NK-92 treated with Interleukin-12 subunit alpha and Interleukin-12 subunit beta, amount 100 ng/mL, for 24 hours (cell line): ENCODE results near the gene CTIF.
"Not testable (repeated sequence)": the region's sequence is repeated elsewhere in the genome, so short reads cannot be mapped to it uniquely, and the experiment has no call there.

Experiments used
- DNase-seq: peaks from one replicate; lab custom pipeline; 2025; lab: John Stamatoyannopoulos, UW

Gene CTIF

DNA sequence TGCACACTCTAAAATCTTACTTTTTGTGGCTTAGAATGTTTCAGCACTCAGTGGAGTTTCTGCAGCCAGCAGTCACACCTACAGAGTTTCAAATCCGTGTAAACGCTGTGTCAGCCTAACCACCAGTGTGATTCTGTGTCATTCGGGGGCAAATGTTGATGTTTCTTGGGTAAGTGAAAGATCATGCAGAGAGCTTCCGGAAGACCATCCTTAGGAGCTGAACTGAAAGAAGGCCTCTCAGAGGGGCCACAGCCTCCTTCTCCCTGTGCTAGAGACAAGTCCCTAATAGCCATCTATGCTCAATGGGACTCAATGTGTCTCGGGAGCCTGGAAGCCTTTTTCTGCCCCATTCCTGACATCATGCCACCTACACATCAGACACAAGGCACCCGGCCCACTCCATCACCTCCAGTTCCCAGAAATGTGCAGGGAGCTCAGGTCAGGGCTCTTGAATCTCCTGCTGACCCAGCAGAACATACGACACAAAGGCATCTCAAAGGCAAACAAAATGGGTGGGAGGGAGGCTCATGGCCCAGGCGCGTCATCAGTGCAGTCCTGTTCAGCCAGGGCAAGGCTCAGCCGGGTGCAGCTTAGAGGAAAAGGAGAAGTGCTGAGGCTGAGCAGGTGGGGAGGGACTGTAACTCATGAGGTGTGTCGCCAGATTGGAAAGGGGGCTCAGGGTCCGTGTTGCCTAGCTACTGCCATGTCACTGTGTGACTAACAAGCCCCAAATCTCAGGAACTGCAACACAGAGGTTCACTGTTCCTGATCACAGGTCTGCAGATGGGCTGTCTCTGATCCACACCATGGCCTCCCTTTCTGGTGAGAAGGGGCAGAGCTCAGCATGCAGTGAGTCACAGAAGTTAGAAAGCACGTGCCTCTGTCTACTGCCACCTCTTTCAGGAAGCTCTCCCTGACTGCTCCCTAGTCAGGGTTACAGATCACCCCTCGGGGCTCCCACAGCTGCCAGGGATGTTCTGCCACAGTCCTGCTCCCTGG lies 329.9 kb downstream of the CTIF start:
- DNase-seq = peak; percentile 66

DNA sequence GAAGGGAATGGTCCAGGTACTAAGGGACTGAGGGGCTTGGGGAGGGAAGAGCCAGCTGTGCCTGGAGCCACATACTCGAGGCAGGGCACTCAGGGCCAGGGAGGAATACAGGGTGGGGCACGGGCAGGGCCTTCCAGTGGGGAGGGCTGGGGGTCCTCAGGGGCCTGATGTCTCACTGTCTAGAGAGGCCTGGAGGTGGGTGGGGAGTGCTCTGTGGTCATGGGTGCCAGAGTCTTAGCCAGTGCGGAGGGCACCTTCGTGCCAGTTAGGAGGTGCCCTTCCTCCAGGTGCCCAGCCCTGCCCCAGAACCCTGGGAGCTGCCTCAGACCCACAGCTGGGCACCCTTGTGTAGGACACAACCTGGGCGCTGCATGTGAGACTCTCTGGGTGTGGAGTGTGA lies 330.8 kb downstream of the CTIF start:
- DNase-seq = no peak

DNA sequence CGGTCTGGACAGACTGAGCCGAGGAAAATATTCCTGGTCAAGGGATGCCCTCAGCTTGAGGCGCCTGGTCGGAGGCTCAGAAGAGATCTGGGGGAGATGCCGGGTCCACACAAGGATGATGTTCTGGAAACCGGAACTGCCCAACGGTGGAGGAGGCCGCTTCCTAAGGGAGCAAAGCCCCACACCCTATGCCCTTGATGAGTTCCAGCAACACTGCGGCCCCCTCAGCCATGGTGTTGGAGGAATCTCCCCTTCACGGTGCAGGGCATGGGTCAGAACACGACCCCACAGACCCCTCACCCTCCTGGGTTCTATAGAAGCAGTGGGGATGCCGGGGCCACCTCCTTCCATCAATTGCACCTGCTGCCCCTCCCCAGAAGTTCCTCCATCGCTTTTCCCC lies 332.1 kb downstream of the CTIF start:
- not testable (repeated sequence) for DNase-seq

DNA sequence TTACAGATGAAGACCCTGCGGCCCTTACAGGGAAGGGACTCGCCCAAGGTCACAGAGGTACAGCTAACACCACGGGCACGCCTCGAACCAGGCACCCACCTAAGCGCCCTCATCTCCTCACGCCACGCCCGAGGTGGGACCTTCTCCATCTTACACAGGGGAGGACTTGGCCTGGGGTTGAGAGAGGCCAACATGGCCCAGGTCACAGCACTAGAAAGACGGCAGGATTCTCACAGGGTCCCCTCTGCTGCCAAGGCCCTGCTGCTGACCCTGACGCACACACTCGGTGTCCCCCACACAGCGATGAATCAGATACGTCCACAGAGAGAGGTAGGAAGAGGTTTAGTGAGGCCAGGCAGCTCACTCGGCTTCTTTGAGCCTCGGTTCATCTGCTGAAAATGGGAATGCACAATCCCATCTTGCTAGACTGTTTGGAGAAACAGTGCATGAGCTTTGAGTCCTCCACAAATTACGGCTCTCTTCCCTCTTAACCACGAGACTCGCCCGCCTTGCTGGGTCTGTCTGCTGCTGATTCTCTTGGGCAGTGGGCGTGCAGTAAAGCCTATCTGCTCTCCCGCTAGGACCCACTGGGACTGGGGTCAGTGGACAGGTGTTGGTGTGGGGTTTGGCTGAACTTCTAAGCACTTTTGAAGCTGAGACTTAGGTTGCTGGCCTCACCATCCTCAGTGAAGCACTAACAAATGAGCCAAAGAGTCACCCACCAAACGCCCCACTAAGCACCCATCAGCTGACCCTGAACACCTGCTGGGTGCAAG lies 332.7 kb downstream of the CTIF start:
- no peak for DNase-seq

DNA sequence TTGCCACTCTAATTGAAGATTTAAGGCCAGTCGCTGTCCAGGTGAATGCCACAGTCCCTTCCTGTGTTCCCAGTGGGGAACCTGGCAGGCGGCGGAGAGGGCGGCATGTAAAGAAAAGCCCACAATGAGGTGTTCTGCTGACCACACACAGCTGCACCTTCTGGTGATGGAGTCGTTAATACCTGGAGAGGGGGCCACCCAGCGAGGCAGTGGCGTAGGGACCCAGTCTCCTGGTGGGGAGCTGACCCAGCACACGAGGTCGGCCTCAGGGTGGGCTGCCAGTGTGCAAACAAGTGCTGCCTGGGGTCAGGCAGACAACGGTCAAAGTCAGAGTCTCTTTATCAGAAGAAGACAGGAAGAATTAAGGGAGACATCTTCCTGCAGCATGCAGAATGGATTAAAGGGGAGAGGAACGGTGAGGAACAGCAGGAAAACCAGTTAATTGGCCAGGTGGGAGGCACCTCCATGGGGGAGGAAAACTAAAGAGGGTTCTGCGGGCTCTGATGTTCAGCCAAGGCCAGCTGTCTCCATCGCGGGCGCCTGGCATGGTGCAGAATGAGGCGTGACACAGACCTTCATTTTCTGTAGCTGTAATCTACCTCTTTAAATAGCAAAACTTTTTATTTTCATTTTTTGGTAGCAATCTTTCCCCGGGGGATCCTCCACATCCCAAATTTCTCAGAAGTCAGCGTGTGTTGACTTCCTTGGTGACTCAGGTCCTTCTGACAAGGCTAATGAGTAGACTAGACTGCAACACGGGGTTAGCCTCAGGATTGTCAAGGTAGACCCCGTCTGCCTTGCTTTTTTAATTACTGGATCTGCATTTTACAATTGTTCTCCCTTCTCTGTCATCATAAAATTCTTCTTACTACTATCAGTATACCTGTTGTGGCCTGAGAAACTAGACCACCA lies 333.7 kb downstream of the CTIF start:
- no peak for DNase-seq

DNA sequence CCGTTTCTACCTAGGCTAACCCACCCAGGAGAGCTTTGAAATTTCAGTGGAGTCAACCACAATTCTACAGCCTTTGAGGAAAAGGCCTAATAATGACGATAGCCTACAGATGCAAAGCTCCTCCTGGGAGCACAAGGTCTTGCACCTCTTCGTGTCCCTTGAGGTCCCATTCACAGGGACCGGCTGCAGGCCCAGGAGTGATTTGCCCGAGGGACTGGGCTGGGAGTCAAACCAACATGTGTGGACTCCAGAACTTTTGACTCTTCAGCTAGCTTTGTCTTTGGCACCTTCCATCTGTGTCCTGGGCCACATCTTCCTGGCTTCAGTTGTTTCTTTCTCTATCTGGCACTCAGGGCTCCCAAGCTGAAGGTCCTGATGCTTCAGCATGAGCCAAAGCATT lies 335.4 kb downstream of the CTIF start:
- DNase-seq = no peak

DNA sequence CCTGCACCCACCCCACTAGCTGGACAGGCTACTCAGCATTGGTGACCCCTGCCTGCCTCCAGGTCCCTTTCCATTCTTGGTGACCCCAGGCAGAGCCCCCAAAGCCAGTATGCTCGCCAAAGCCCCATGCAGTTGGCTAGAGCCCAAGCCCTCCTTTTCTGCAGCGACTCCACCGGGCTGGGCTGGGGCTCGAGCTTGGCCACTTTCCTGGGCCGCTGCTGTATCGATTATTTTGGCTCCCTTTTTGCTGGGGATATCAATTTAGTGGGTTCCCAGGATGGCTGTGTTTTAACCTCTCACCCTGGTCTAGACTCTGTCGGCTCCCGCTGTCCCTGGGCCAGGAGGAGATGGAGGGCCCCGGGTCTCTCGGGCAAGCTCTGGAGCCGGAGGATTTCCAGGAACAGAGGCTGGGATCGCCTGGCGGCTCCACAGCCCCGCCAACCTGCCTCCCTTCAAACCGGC lies 335.9 kb downstream of the CTIF start:
- DNase-seq = no peak

DNA sequence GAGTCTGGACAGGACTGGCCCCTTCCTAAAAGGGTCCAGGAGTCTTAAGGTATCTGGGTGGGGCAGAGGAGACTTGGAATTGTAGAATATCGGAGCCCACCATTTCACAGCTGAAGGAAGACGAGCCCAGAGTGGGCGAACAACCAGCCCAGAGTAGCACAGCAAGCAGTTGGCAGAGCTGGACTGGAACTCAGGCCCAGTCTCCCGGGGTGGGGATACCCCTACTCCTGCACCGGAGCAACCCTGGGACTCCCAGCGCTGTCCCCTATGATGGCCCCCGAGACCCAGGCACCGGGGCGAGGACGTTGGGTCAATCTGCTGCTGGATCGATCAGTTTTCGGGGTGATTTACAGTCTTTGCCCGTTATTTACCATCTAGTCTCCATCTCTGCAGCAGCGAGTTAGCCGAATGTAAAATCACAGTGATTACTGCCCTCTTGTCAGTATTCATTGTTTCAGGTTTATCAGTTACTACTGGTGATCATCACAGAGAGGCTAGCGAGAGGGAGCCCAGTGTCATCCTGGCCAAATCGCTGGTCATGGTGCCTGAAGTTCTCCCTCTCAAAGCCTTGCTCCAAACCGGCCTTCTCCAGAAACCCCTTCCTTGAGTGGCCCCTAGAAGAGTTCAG lies 336.6 kb downstream of the CTIF start:
- DNase-seq = no peak

DNA sequence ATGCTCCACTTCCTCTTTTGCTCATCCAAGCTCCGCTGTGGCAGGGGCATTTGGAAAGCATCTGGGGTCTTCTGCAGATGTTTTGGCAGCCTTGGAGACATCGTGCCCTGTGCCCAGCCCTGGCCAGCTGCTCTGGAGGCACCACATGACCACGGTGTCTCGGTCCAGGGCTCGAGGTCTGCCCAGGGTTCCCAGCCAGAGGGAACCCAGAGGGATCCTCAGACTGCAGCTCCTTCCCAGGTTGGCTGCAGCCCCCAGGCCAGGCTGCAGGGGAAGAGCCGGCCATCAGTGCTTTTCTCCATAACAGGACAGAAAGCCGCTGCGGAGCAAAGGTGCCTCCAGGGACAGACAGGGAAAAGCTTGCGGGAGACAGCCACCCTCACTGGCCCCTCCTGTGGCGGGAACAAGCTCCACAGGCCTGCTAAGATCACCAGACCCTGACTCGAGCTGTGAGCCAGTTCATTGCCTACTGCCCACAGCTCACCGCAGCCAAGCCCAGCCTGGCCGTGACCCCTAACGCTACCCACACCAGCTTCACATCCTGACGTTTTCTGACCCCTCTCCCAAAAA lies 337.2 kb downstream of the CTIF start:
- DNase-seq = no peak

DNA sequence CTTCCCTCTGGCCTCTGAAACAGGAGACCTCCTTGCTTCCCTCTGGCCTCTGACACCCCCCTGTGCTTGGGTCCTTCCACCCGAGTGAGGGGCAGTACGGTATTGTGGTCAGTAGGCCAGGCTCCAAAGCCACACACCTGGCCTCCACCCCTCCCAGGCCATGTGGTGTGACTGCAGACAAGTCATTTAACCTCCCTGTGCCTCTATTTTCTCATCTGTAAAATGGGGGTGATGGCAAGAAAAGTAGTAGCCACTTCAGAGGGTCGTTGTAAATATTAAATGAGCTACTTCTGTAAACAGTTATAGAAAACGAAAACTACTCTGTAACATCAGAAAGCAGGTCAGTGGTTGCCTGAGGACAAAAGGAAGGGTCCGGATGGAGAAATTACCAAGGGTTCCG lies 337.8 kb downstream of the CTIF start:
- no peak for DNase-seq

DNA sequence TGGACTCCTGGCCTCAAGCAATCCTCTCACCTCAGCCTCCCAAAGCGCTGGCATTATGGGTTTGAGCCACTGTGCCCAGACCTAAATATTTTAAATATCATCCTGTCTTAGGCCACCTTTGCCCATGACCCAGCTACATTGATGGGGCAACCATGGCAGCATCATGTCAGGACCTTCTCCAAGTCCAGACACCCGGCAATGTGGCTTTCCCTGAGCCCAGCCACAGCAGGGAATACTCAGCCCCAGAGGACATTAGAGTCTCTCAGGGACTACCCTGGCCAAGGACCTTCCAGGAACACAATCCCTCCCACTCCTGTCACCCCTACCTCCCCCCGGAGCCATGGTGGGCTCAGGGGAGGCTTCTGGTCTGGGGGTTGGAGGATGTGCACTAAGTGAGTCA lies 339.1 kb downstream of the CTIF start:
- no peak for DNase-seq

DNA sequence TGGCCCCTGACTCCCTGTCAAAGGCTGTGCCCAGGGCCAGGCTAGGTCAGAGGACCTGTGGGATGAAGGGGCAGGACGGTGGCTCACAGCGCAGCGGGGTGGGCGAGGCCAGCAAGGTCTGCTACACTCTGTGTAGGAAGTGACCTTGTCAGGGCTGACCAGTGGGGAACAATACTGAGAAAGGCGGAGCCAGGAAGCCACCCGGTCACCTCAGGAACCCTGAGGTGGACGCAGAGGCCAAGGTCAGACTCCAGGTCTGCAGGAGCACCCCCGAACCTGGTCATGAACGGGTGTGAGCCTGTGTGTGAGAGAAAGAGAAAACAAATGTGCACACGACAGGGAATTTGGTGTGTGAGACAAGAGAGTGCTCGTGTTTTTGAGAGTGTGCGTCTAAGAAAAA lies 339.6 kb downstream of the CTIF start:
- DNase-seq = no peak

DNA sequence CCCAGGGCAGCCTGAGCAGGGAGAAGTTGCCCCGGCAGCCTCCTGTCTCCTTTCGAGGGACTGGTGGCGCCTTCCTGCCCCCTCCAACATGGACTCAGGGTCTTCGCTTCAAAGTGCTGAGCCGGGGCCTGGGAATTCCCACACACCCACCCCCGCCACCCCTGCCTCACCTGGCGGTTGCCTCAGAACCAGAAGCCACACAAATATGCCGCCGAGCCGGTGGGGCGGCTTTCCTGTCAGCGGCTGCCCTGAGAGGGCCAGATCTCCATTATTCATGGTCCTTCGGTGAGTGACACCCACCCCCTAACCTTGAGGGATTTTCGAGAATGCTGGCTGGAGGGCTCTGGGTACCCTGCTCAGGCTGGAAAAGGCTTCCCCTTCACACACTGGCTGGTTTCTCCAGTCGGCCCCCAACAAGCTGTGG lies 340.2 kb downstream of the CTIF start:
- DNase-seq = no peak

DNA sequence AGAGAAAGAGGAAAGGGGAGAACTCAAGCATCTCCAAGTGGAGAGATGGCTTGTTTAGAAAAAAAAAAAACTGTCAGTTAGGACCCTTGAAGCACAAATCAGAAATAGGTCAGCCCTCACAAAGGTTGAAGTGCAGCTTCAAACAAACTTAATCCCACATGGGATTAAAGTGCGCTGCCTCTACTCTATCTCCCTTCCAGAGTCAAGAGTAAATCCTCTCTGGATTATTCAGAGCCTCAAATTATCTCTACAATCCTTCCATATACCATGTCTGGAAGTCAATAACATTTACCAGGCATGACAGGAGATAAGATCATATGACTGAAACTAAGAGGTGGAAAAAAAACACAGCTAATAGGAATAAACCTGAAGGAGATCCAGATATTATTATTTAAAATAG lies 342.1 kb downstream of the CTIF start:
- no peak for DNase-seq

DNA sequence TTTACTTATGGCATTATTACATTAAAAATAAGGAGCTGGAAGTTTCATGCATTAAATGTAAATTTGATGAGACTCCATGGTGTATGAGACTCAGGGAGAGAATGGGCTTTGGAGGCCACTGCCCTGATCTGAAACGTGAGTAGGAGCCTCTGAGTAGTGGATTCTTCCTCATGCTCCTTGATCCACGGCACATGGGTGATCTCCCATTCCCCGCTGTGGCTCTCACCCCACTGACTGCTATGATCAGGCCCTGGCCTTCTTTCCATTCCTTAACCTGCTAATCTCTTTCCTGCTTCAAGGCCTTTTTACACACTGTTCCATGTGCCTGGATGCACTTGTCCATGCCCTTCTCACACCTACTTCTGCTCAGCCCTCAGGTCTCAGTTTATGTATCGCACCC lies 343.5 kb downstream of the CTIF start:
- DNase-seq = no peak

DNA sequence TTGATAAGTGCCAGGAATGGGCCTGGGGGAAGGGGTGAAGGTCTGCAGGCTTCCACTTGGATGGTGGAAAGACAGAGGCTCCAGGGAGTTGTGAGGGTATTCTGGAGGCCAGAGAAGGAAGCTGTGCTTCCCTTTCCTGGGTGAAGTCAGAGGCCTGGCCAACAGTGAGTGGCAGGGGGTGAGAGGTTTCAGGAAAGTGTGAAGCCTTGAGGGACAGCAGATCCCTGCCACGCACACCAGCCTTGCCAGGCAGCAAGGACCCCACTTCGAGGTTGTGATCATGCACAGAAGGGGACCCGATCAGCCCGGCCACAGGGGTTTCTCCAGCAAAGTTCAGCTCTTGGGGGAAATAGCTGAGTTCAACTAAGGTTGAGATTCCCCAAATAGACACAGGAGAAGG lies 345.5 kb downstream of the CTIF start:
- DNase-seq = no peak

DNA sequence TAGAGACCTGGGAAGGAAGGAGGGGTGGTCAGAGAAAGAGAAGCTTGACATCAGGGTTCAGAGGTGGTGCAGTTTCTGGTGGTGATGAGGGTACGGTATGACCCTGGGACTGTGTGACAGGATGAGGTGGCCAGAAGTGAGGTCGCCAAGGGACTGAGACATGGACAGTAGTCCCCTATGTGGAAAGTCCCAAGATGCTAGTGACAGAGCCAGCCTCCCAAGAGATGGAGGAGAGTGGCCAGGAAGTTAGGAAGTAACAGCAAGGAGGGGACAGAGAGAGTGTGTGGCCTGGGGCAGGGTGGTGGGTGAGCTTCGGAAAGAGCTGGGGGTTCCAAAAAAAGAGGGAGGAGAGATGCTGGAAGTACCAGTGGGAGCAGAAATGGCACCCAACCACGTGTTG lies 345.9 kb downstream of the CTIF start:
- no peak for DNase-seq

DNA sequence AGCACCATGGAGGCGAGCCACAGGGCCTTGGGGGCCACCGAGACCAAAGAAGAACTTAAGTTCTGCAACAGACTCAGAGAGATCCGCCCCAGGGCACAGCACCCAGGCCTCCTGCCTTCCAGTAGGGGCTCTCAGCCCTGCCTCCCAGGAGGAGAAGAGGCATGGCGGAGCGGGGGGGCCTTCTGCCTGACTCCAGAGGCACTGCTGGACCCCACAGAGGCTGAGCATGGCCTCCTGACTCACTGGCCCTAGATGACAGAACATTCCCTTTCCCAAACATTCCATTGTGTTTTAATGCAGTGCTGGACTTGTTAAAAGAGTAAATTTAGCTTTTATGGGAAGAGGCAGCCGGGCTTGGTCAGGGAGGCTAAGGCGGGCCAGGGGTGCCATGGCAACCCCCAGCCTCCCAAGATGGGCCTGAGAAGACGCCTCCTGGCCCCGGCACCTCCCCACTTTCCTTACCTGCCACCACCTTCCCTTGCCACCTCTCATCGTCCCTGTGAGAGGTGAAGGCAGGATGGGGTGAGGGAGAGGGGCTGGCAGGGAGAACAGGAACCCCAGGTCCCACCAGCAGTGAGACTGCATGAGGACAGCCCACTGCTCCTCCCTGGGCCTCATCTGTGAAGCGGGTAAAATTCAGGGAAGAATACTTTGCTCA lies 346.6 kb downstream of the CTIF start:
- DNase-seq = no peak

DNA sequence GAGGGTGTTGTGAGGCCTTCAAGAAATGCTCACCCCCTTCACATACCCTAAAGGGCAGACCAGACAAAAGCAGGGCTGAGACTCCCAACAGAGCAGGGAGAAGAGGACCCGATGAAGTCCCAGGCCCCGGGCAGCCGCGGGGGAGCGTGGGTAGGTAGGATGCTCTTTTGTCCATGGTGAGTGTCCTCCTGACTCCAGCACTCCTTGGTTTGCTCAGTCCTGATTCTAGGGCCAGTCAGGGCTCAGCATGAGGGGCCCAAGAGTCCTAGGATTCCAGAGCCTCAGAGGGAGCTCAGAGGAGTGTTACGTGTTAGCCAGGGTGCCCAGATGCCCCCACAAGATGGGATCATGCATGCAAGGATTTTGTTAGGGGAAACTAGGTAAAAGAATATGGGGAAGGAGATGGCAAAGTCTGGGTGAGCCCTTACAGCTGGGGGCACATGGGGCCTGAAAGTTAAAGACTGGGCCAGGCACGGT lies 347.1 kb downstream of the CTIF start:
- DNase-seq = no peak

DNA sequence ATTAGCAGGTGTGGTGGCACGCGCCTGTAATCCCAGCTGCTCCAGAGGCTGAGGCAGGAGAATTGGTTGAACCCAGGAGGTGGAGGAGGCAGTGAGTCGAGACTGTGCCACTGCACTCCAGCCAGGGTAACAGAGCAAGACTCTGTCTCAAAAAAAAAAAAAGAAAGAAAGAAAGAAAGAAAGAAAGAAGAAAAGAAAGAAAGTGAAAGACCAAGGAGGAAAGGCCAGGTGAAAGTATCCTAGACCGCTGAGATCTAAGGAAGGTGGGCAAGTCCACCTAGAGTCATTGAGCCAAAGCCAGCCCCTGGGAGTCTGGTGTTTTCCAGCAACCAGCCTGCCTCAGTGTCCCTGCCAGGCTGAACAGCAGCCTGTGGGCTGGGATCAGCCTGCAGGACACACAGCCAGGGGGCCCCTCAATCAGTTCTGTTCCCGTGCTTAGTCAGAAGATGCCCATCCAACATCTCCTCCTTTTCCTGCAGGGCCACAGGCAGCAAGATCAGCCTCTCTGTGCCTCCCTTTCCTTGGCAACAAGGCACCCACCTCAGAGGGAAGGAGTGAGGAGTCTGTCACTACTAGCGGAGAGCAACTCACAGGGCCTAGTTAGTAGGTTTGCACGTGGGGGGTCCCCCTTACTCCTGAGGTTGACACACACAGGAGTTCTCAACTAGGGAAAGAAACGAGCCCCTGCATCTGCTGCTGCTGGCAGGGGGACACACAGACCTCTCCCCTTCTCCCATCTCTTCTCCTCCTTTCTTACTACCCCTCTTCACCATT lies 347.9 kb downstream of the CTIF start:
- DNase-seq = no peak
